Psoas muscle (tissue), 8 donors: Measurements from ENCODE around the gene SLC22A23. TPM values are rescaled to one million over a fixed set of nuclear protein-coding genes. Genes with fewer than 3 reads are reported as not detected.

Experiments used
- ATAC-seq, 4 donors: fragments of 200-7000 bp; cut with Tn5 transposase; one replicate each; pipeline ENCODE4 v1.9.1; 2020; ENCODE audit warnings: moderate library complexity in 3 of 4, mild to moderate bottlenecking in 2 of 4
- DNase-seq, 2 donors: peaks; one replicate each; pipeline ENCODE4 v3.0.0-alpha.2; 2020
- H3K27ac ChIP-seq: fragments of 200-600 bp; one replicate; pipeline ENCODE4 v1.8.0; 2022
- H3K27me3 ChIP-seq, 3 donors: fragments of 200-600 bp in 1 of 3; one replicate each; pipeline versions ENCODE4 v1.6.1 to v1.8.0; 2013 to 2022; ENCODE audit warnings: low read length in 2 of 3, mild to moderate bottlenecking in 2 of 3, moderate library complexity in 1 of 3; ENCODE audit not compliant: insufficient read depth in 3 of 3
- H3K36me3 ChIP-seq, 2 donors: fragments of 200-600 bp in 1 of 2; one replicate each; pipeline versions ENCODE4 v1.6.1 to v1.8.0; 2013 to 2022; ENCODE audit warnings: low read depth in 1 of 2, mild to moderate bottlenecking in 1 of 2, moderate library complexity in 1 of 2; ENCODE audit not compliant: insufficient read depth in 1 of 2
- H3K4me1 ChIP-seq: fragments of 200-600 bp; one replicate; pipeline ENCODE4 v1.8.0; 2022
- H3K4me3 ChIP-seq: fragments of 200-600 bp; one replicate; pipeline ENCODE4 v1.8.0; 2022; ENCODE audit warnings: mild to moderate bottlenecking
- H3K9me3 ChIP-seq: fragments of 200-600 bp; one replicate; pipeline ENCODE4 v1.8.0; 2022
- CTCF ChIP-seq: fragments of 200-600 bp; IDR thresholded peaks from one replicate; pipeline ENCODE4 v1.8.0; 2022; ENCODE audit warnings: antibody characterized with exemption
- WGBS, 3 donors: extraction: QIAGEN DNeasy Blood & Tissue Kit; methylation state at CpG; one replicate each; pipeline versions ENCODE4 v1.1.6 to v1.1.7; 2013; 5-methylcytosine and 5-hydroxymethylcytosine counted together
- intact Hi-C, 2 donors: fragments of 100-400 bp; cut with DNase I; formaldehyde crosslinking; loops; one replicate each; pipeline versions ENCODE4 v1.11.0 to v1.14.2; 2022
- polyA plus RNA-seq, 3 donors: library from polyadenylated mRNA; stranded (reverse); fragments of 200-250 nt; gene quantifications; one replicate each; pipeline ENCODE4 v1.2.3, GENCODE V29; 2013
- total RNA-seq, 4 donors: library from RNA; stranded (reverse); fragmentation: NEBNext Ultra II Directional in 2 of 4; extraction: Animal tissue kit (Norgen Biotek cat#: 25700) in 2 of 4; gene quantifications; one replicate each; pipeline versions ENCODE4 v1.2.1 to v1.2.4, GENCODE V29; 2021 to 2023
- donor health status: healthy with polysubstance abuse.
- donor health status: DM: no; HTN: no; CAD: no; lungs with moderate emphysema.
- donor health status: Bipolar disorder and iron deficiency.
- donor health status: healthy.
- donor health status: DM: yes; HTN: yes; CAD: no.
- donor health status: DM: no; HTN: no; CAD: no.
- donor health status: DM: no; HTN: no; CAD: no.
- donor health status: DM: yes; HTN: yes; CAD: no.

SLC22A23 gene
- total and polyA plus RNA-seq, 7 donors, result 4.6 to 13.7 (median 8.7) TPM

DNA sequence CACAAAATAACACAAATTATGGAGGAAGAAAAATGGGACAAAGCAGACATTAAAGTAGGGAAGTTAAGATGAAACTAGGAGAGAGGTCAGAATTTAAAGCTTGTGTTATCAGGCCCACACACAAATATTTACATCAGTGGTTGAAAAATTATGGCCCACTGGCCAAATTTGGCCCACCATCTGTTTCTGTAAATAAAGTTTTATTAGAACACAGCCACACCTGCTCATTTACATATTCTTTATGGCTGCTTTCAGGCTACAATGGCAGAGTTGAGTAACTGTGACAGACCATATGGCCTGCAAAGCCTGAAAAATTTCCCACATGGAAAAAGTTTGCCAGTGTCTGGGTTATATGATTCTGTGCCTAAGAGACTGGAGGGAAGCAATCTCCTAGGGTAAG lies 49.0 kb downstream of the SLC22A23 start:
- peaks cover 28% of the 10 kb centered on the region for H3K4me1 ChIP-seq
- H3K27ac ChIP-seq, result no peak overlapping the region
- H3K9me3 ChIP-seq, result no peaks in the 10 kb centered on the region
- no peak overlapping the region for H3K4me3 ChIP-seq
- no peak for TF ChIP-seq CTCF
- peaks cover 0 to 10% of the 10 kb centered on the region in 2 donors for H3K36me3 ChIP-seq
- H3K27me3 ChIP-seq, result no peaks in the 10 kb centered on the region
- DNase-seq (no peak), ATAC-seq (no peak)
- intact Hi-C loops, result loop anchor here in 1 of 2 donors (5.0 kb wide), 1 partner anchor 36 kb away; no protein-coding TSS in a partner anchor

DNA sequence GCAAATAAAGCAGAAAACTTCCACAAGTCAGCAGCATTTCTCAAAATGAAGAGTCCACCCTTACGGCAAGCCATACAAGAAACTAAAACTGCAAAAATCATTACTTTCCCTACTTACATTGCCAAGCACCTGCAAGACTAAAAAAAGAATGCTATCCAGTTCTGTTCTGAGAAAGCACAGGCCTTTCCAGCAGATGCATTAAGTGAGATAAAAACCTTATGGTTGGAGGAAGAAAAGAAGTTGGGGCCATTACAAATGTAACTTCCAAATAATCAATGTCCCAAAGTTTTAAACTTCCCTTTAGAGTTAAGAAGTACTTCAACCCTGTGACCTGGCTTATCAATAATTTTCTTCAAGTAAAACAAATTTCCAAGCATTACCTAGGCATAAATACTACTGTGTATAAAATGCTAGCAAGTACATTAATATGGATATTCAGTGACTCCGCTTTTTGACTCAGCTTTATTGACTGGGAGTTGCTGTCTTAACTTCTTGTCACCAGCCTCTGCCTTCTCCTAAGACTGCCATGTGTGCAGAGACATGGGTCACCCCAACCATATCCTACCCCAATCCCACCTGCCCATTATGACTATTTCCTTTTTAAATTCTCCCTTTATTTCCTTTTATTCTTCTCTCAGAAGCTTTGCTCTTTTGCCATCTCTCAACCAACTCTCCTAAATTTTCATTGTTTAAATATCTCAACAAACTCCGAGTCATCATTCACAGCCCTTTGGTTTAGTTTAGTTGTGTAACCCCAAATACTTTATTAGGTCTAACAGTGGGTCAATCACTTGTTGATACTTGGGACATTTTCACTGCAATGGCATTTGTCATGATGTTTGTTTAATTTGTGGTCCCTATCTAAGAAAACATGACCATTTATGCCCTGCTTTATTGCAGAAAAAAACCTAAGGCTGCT lies 49.7 kb downstream of the SLC22A23 start:
- peaks cover 0 to 10% of the 10 kb centered on the region in 2 donors for H3K36me3 ChIP-seq
- intact Hi-C loops, result loop anchor here in 1 of 2 donors (5.0 kb wide), 1 partner anchor 35 kb away; no protein-coding TSS in a partner anchor
- WGBS, 3 donors, result 67 to 75% (median 71%) methylated on average over 3 of the region's 3 CpGs
- H3K4me1 ChIP-seq, result peaks cover 33% of the 10 kb centered on the region
- H3K4me3 ChIP-seq, result no peak overlapping the region
- no peak overlapping the region for H3K27ac ChIP-seq
- H3K27me3 ChIP-seq, result no peaks in the 10 kb centered on the region
- no peaks in the 10 kb centered on the region for H3K9me3 ChIP-seq
- no peak for TF ChIP-seq CTCF
- DNase-seq (no peak), ATAC-seq (no peak)

- intact Hi-C loops, result loop anchor here in 1 of 2 donors (5.0 kb wide), 1 partner anchor 34 kb away; no protein-coding TSS in a partner anchor
- no peaks in the 10 kb centered on the region for H3K9me3 ChIP-seq
- WGBS, 3 donors, result 40 to 58% (median 54%) methylated on average over 9 of the region's 9 CpGs
- no peaks in the 10 kb centered on the region for H3K27me3 ChIP-seq
- DNase-seq (no peak), ATAC-seq (peak in 2 of 4 donors; percentile 46 to 51)
- peaks cover 0 to 10% of the 10 kb centered on the region in 2 donors for H3K36me3 ChIP-seq
- H3K27ac ChIP-seq, result no peak overlapping the region
- no peak for TF ChIP-seq CTCF
- H3K4me1 ChIP-seq, result peaks cover 33% of the 10 kb centered on the region
- no peak overlapping the region for H3K4me3 ChIP-seq
Measured at GRCh38 chr6:3406362-3406821, 50.5 kb downstream of the SLC22A23 start.

GRCh38 chr6:3405679-3406078 lies 51.2 kb downstream of the SLC22A23 start:
- no peaks in the 10 kb centered on the region for H3K9me3 ChIP-seq
- no peaks in the 10 kb centered on the region for H3K27me3 ChIP-seq
- peaks cover 33% of the 10 kb centered on the region for H3K4me1 ChIP-seq
- TF ChIP-seq CTCF, result no peak
- intact Hi-C loops, result loop anchor here in 1 of 2 donors (5.0 kb wide), 1 partner anchor 33 kb away; no protein-coding TSS in a partner anchor
- H3K4me3 ChIP-seq, result no peak overlapping the region
- no peak for DNase-seq
- H3K27ac ChIP-seq, result no peak overlapping the region
- peak; percentile 54 to 86 (median 78) for ATAC-seq
- H3K36me3 ChIP-seq, result peaks cover 0 to 10% of the 10 kb centered on the region in 2 donors
